Naive thymus-derived CD4-positive, alpha-beta T cell (primary cell): ENCODE results near the gene CXXC1. TPM values are rescaled to one million over a fixed set of nuclear protein-coding genes. Genes with fewer than 3 reads are reported as not detected.

ENCODE experiments used
- ATAC-seq: fragments of 150-1000 bp; cut with Tn5 transposase; 2 replicates; pipeline ENCODE4 v1.10.0; 2021; ENCODE audit warnings: mild to moderate bottlenecking, moderate library complexity
- CTCF ChIA-PET: fragments of 350-600 bp; sonication (Branson Sonifier 250); formaldehyde crosslinking; loops from one replicate; lab custom pipeline; 2021; ENCODE audit warnings: antibody characterized with exemption; lab: Charles Lee
- POLR2A ChIA-PET: fragments of 350-600 bp; sonication (Branson Sonifier 250); formaldehyde crosslinking; loops from one replicate; lab custom pipeline; 2021; ENCODE audit warnings: antibody characterized with exemption, inconsistent platforms; lab: Charles Lee
- DNase-seq, 9 donors: peaks; one replicate each; pipeline versions ENCODE4 v3.0.0 to v3.0.0-alpha.2; 2020 to 2022; ENCODE audit warnings: mixed read lengths in 1 of 9
- H3K27ac ChIP-seq: one replicate; pipeline ENCODE4 v1.7.0; 2013; ENCODE audit warnings: mild to moderate bottlenecking, low read depth, low read length, moderate library complexity
- H3K27me3 ChIP-seq, 2 donors: one replicate each; pipeline ENCODE4 v1.7.0; 2013; ENCODE audit warnings: low read length in 2 of 2, mild to moderate bottlenecking in 2 of 2, moderate library complexity in 2 of 2; ENCODE audit not compliant: control insufficient read depth in 2 of 2, insufficient read depth in 2 of 2
- H3K36me3 ChIP-seq, 3 experiments: 1 replicate in 2 of 3; 2 replicates in 1 of 3; pipeline ENCODE4 v1.7.0; 2013; ENCODE audit warnings: low read length in 3 of 3, mild to moderate bottlenecking in 3 of 3, moderate library complexity in 1 of 3; ENCODE audit not compliant: insufficient read depth in 3 of 3, control insufficient read depth in 2 of 3
- H3K4me1 ChIP-seq, 2 donors: one replicate each; pipeline ENCODE4 v1.7.0; 2013; ENCODE audit warnings: low read length in 2 of 2, mild to moderate bottlenecking in 2 of 2, moderate library complexity in 1 of 2; ENCODE audit not compliant: control insufficient read depth in 2 of 2, insufficient read depth in 2 of 2
- H3K4me3 ChIP-seq: 2 replicates; pipeline ENCODE4 v1.7.0; 2013; ENCODE audit warnings: mild to moderate bottlenecking, low read length
- H3K9me3 ChIP-seq, 3 experiments: 1 replicate in 2 of 3; 2 replicates in 1 of 3; pipeline ENCODE4 v1.7.0; 2013; ENCODE audit warnings: low read length in 3 of 3; ENCODE audit not compliant: control insufficient read depth in 2 of 3
- H3K27ac Mint-ChIP-seq, 9 donors: one replicate each; pipeline ENCODE4 v1.8.0; 2020 to 2022; ENCODE audit warnings: mixed read lengths in 9 of 9, mild to moderate bottlenecking in 8 of 9, moderate library complexity in 5 of 9, inconsistent platforms in 2 of 9
- H3K27me3 Mint-ChIP-seq, 5 donors: one replicate each; pipeline ENCODE4 v1.8.0; 2021 to 2022; ENCODE audit warnings: mixed read lengths in 5 of 5, mild to moderate bottlenecking in 1 of 5
- H3K36me3 Mint-ChIP-seq, 5 donors: one replicate each; pipeline ENCODE4 v1.8.0; 2020 to 2022; ENCODE audit warnings: mixed read lengths in 5 of 5, mild to moderate bottlenecking in 3 of 5, inconsistent platforms in 1 of 5
- H3K4me1 Mint-ChIP-seq, 7 donors: one replicate each; pipeline ENCODE4 v1.8.0; 2020 to 2022; ENCODE audit warnings: mixed read lengths in 7 of 7, mild to moderate bottlenecking in 3 of 7, inconsistent platforms in 1 of 7
- H3K4me3 Mint-ChIP-seq, 10 donors: one replicate each; pipeline ENCODE4 v1.8.0; 2020 to 2022; ENCODE audit warnings: mild to moderate bottlenecking in 10 of 10, mixed read lengths in 10 of 10, moderate library complexity in 6 of 10, inconsistent platforms in 2 of 10
- H3K9me3 Mint-ChIP-seq, 11 donors: one replicate each; pipeline ENCODE4 v1.8.0; 2020 to 2022; ENCODE audit warnings: mixed read lengths in 11 of 11, mild to moderate bottlenecking in 4 of 11, inconsistent platforms in 1 of 11, moderate library complexity in 1 of 11
- intact Hi-C, 2 donors: fragments of 100-400 bp; cut with micrococcal nuclease; formaldehyde crosslinking; loops; one replicate each; pipeline ENCODE4 v1.15.1; 2023
- polyA plus RNA-seq, 2 donors: library from polyadenylated mRNA; unstranded; fragments of 300-500 nt; fragmentation: Illumina TruSeq; gene quantifications; one replicate each; pipeline ENCODE4 v1.2.3, GENCODE V29; 2021
- total RNA-seq, 6 experiments: library from RNA in 5 of 6; stranded (reverse) in 5 of 6; gene quantifications; 1 replicate in 5 of 6; 2 replicates in 1 of 6; pipeline ENCODE4 v1.2.3 and lab custom pipeline; 2021 to 2026

Gene CXXC1
- total and polyA plus RNA-seq, 7 experiments from 2014 or later = 78.3 to 197 (median 149) TPM

- peaks cover 0 to 3% of the 10 kb centered on the region in 2 donors for H3K4me1 ChIP-seq
- H3K36me3 ChIP-seq = peaks cover 23 to 80% (median 31%) of the 10 kb centered on the region in 3 experiments
- peaks cover 0 to 1% (median 0%) of the 10 kb centered on the region in 11 donors for H3K9me3 Mint-ChIP-seq
- DNase-seq (no peak), ATAC-seq (no peak)
- no peak overlapping the region for H3K4me3 Mint-ChIP-seq
- no peaks in the 10 kb centered on the region for H3K27me3 Mint-ChIP-seq
- peaks cover 3 to 14% (median 10%) of the 10 kb centered on the region in 7 donors for H3K4me1 Mint-ChIP-seq
- intact Hi-C loops = no loop called here
- no peak overlapping the region for H3K4me3 ChIP-seq
- peaks cover 21 to 57% (median 39%) of the 10 kb centered on the region in 5 donors for H3K36me3 Mint-ChIP-seq
- H3K27ac ChIP-seq = no peak overlapping the region
- no peak overlapping the region for H3K27ac Mint-ChIP-seq
- H3K27me3 ChIP-seq = no peaks in the 10 kb centered on the region
- POLR2A ChIA-PET = interaction anchor here (0.5 kb wide), 1 partner anchor 93 kb away, joined by 3 read pairs; no protein-coding TSS in a partner anchor
- CTCF ChIA-PET = no interaction called here
- no peaks in the 10 kb centered on the region for H3K9me3 ChIP-seq
Measured at GRCh38 chr18:50274044-50274442, 13.4 kb downstream of the CXXC1 start.

DNA sequence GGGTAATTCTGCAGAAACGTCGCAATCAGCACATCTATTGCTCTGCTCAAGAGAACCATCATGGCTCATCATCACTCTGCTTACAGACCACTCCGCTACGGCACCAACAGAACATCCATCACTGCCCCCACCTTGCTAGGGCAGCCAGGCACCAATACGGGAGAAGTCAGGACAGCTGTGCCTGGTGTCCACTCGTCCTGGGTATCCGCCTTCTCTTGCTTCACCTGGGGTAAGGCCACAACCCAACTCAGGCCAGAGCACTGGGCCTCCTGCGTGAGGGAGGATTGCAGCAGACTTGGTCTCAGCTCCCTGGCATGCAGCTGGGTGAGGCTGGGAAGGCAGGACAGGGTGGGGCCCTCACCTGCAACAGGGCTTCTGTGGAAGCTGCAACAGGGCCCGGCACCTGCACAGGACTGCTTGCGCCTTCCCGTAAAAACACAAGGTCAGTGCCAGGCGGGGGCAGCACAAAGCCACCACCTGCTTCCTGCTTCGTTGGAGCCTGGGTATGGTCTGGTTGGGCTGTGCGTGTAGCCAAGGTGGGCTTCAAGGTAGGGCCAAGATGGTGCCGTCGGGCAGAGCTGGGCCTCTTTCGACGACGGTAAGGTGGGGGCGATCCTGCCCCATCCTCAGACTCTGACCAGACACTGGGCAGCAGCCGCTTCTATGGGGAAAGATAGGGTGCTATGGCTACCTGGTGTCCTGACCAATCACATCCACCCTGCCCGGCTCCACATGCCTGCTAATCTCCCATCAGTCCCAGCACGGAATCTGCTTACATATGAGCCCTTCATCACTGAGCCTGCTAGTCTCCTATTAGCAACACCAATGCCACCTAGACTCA lies 14.1 kb downstream of the CXXC1 start:
- ChIA-PET CTCF (no interaction called here), POLR2A (interaction anchor here (0.5 kb wide), 1 partner anchor 94 kb away, joined by 3 read pairs; no protein-coding TSS in a partner anchor)
- H3K4me3 ChIP-seq = no peak overlapping the region
- H3K9me3 ChIP-seq = no peaks in the 10 kb centered on the region
- no peak overlapping the region for H3K27ac ChIP-seq
- intact Hi-C loops = no loop called here
- Mint-ChIP-seq H3K4me1 (peaks cover 0 to 10% (median 8%) of the 10 kb centered on the region in 7 donors), H3K4me3 (no peak overlapping the region), H3K9me3 (peaks cover 0 to 1% (median 0%) of the 10 kb centered on the region in 11 donors), H3K27me3 (no peaks in the 10 kb centered on the region), H3K36me3 (peaks cover 21 to 52% (median 40%) of the 10 kb centered on the region in 5 donors), H3K27ac (peak overlapping the region in 2 of 9 donors; percentile 45 to 56)
- H3K27me3 ChIP-seq = no peaks in the 10 kb centered on the region
- H3K36me3 ChIP-seq = peaks cover 23 to 81% (median 31%) of the 10 kb centered on the region in 3 experiments
- DNase-seq = no peak
- H3K4me1 ChIP-seq = no peaks in the 10 kb centered on the region
- ATAC-seq = no peak

DNA sequence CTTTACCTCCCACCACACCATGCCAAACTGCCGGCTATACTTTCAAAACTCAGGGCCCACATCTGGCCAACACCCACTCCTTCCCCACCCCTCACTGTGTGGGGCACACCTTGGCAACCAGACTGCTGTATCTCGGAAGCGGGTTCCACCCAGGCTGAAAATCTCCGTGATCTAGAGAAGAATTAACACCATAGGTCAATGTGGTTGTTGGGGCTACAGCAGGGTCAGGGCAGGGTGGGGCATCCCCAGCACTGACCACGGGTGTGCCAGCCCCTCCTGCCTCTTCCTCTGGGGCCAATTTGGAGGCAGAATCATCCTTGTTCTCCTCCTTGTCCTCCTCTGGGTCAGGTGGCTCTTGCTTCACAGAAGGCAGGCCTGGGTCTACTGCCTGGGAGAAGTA lies 14.9 kb downstream of the CXXC1 start:
- CTCF ChIA-PET = no interaction called here
- H3K27me3 Mint-ChIP-seq = no peaks in the 10 kb centered on the region

GRCh38 chr18:50268022-50268747 lies 19.3 kb downstream of the CXXC1 start:
- Histone ChIP-seq H3K27me3 (no peaks in the 10 kb centered on the region), H3K36me3 (peaks cover 3 to 42% (median 13%) of the 10 kb centered on the region in 3 experiments), H3K4me1 (peaks cover 4 to 5% of the 10 kb centered on the region in 2 donors), H3K9me3 (no peaks in the 10 kb centered on the region), H3K27ac (peak overlapping the region; percentile 69), H3K4me3 (peak overlapping the region; percentile 54)
- CTCF ChIA-PET = interaction anchor here (1.3 to 1.6 kb wide), 3 partner anchors 10 to 13 kb away, joined by 4 to 6 read pairs (median 5); partner anchors contain the start of gene MBD1
- ATAC-seq (peak; percentile 84), DNase-seq (peak; percentile 47 to 80 (median 67))
- H3K36me3 Mint-ChIP-seq = peaks cover 0 to 21% (median 20%) of the 10 kb centered on the region in 5 donors
- no peaks in the 10 kb centered on the region for H3K9me3 Mint-ChIP-seq
- H3K4me1 Mint-ChIP-seq = peaks cover 9 to 29% (median 25%) of the 10 kb centered on the region in 7 donors
- H3K27me3 Mint-ChIP-seq = peaks cover 0 to 11% (median 0%) of the 10 kb centered on the region in 5 donors
- H3K27ac Mint-ChIP-seq = peak overlapping the region in 7 of 9 donors; percentile 38 to 78 (median 57)
- POLR2A ChIA-PET = interaction anchor here (0.6 to 2.9 kb wide), 2 partner anchors 13 to 457 kb away, joined by 3 to 29 read pairs; partner anchors contain the start of gene MBD1
- H3K4me3 Mint-ChIP-seq = peak overlapping the region; percentile 72 to 90 (median 80)
- intact Hi-C loops = loop anchor here (1.0 to 5.0 kb wide), 7 partner anchors 49 to 1593 kb away; partner anchors contain the start of genes DYM (in 1 of the 2), MEX3C (in 1 of the 2) and RPL17 (in 1 of the 2)

More for the DNA sequence above, 14.9 kb downstream of the CXXC1 start:
- H3K4me3 ChIP-seq = no peak overlapping the region
- Mint-ChIP-seq H3K4me3 (no peak overlapping the region), H3K4me1 (peaks cover 5 to 12% (median 9%) of the 10 kb centered on the region in 7 donors), H3K36me3 (peaks cover 21 to 52% (median 40%) of the 10 kb centered on the region in 5 donors), H3K9me3 (peaks cover 0 to 1% (median 0%) of the 10 kb centered on the region in 11 donors), H3K27ac (no peak overlapping the region)
- no peak overlapping the region for H3K27ac ChIP-seq
- peaks cover 23 to 81% (median 31%) of the 10 kb centered on the region in 3 experiments for H3K36me3 ChIP-seq
- H3K27me3 ChIP-seq = no peaks in the 10 kb centered on the region
- POLR2A ChIA-PET = no interaction called here
- DNase-seq = no peak
- no peak for ATAC-seq
- intact Hi-C loops = no loop called here
- H3K9me3 ChIP-seq = no peaks in the 10 kb centered on the region
- H3K4me1 ChIP-seq = no peaks in the 10 kb centered on the region

DNA sequence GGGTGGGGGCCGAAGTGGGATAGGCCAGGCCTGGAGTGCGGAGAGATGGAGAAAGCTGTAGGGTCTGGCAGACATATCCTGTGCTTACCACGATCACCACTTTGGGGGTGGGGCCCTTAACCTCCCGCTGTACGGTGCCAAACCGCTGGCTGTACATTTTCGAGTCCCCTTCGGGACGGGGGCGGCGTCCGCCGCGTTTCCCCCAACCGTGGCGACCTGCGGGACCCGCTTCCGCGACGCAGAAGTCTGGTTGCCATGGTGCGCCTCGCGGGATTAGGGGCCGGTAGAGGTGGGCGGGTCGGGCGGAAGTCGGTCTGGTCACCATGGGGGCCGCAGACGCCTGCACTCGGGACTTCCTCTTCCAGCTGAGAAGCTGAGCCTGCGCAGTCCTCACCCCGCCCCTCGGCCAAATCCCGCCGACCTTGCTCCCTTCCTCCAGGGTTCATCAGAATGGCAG lies 21.2 kb downstream of the CXXC1 start, which contains the start of gene CFAP53:
Gene CFAP53 (minus strand): TSS at position 248 of the 457 bp plus-strand sequence. CDS start 91 bp downstream, at position 157.
- Histone ChIP-seq H3K4me3 (peak within 1 kb of the TSS; percentile 59), H3K4me1 (peaks cover 4 to 5% of the 10 kb centered on the region in 2 donors), H3K27ac (peak within 1 kb of the TSS; percentile 50), H3K9me3 (no peaks in the 10 kb centered on the region), H3K27me3 (no peaks in the 10 kb centered on the region), H3K36me3 (peaks cover 3 to 23% (median 4%) of the 10 kb centered on the region in 3 experiments)
- DNase-seq (peak; percentile 51 to 83 (median 69)), ATAC-seq (peak; percentile 88)
- Mint-ChIP-seq H3K4me3 (peak within 1 kb of the TSS; percentile 79 to 94 (median 90)), H3K9me3 (no peaks in the 10 kb centered on the region), H3K4me1 (peaks cover 9 to 29% (median 25%) of the 10 kb centered on the region in 7 donors), H3K27me3 (peaks cover 0 to 17% (median 0%) of the 10 kb centered on the region in 5 donors), H3K27ac (peak within 1 kb of the TSS; percentile 57 to 92 (median 81)), H3K36me3 (peaks cover 0 to 11% (median 4%) of the 10 kb centered on the region in 5 donors)
- POLR2A ChIA-PET = interaction anchor here (0.6 to 1.7 kb wide), 4 partner anchors 15 to 807 kb away, joined by 3 to 21 read pairs (median 4); partner anchors contain the start of gene MBD1
- CTCF ChIA-PET = interaction anchor here (1.1 kb wide), 2 partner anchors 15 to 91 kb away, joined by 4 to 7 read pairs; partner anchors contain the start of gene MBD1
- intact Hi-C loops = loop anchor here (1.0 to 5.0 kb wide), 10 partner anchors 15 to 931 kb away; partner anchors contain the start of genes CXXC1 (in 2 of the 2), MBD1 (in 2 of the 2), RPL17 (in 2 of the 2) and C18orf32 (in 1 of the 2)
